Activated CD4-positive, alpha-beta T cell treated with anti-CD3 and anti-CD28 coated beads, Interleukin-2, amount 50 U/mL, for 16 hours (primary cell): Measurements from ENCODE around the gene OS9.
"Not testable (repeated sequence)": the region's sequence is repeated elsewhere in the genome, so short reads cannot be mapped to it uniquely, and the experiment has no call there.

Source experiments
- DNase-seq: peaks from one replicate; pipeline ENCODE4 v3.0.0-alpha.2; 2020

Gene OS9

DNA sequence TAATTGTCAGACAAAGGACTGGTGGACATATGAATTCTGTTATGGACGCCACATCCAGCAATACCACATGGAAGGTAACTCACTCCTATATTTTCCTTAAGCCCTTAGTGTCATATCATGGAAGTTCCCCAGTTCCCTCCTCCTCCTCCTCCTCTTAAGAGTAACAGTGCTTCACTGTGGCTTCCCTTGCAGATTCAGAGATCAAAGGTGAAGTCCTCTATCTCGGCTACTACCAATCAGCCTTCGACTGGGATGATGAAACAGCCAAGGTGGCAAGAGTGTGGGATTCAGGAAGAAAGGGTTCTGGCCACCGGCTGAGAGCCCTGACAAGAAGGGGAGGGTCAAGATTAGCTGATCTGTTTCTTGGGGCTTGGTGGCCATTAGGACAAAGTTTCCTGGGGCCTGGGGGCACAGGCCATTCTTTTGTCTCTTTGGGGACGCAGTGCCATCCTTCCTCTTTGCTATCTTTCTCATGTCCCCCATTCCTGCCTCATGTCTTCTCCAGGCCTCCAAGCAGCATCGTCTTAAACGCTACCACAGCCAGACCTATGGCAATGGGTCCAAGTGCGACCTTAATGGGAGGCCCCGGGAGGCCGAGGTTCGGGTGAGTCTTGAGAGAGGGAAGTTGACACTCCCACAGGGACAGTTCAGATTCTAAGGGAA lies 2.0 kb downstream of the OS9 start:
- DNase-seq = no peak

DNA sequence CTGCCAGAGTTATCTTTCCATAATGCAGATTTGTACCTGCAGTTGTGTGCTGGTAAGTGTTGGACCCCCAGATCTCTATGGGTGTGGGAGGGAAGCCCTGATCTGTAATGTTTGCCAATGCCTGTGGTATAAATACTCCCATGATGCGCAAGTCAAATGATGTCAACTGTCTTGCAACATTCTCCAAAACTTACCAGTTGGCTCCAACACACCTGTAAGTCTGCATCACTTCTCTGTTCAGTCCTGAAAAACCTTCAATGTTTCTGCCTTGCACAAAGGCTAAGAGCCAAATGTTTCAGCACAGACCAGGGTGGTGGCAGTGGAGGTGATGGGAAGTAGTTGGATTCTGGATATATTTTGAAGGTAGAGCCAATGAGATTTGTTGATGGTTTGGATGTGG lies 3.1 kb downstream of the OS9 start:
- no peak for DNase-seq

DNA sequence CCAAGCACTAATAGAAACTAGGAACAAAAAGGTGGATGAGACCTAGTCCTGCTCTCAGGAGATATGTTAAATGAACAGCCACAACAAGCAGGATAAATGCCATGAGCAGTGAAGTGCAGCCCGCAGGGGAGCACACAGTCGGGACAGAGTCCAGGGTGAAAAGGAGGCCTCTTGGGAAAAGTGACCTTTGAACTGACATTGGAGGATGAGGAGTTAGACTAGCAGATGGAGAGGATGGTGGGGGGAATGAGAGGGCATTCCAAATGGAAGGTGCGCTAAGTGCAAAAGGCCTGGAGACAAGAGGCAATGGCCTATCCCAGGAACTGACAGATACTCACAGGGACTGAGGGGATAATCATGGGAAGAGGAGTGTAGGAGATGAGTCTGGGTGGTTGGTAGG lies 4.5 kb downstream of the OS9 start:
- no peak for DNase-seq

DNA sequence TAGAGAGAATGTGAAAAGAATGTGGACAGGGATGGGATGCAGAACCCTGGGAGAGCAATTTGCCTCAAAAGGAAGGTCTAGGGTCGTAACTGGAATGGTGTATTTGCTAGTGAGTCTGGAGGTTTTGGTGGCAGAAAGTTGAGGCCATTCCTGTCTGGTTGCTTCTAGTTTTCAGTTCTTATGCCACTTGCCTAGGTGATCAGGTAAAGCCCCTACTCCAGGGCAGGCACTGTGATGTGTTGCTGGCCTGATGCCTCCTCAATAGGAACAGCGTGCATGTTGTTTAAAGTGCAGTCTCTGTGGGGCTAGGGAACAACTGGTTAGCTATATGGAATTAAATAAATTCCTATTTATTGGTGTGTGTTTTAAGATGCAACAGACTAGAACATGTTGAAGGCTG lies 6.4 kb downstream of the OS9 start:
- DNase-seq = no peak

DNA sequence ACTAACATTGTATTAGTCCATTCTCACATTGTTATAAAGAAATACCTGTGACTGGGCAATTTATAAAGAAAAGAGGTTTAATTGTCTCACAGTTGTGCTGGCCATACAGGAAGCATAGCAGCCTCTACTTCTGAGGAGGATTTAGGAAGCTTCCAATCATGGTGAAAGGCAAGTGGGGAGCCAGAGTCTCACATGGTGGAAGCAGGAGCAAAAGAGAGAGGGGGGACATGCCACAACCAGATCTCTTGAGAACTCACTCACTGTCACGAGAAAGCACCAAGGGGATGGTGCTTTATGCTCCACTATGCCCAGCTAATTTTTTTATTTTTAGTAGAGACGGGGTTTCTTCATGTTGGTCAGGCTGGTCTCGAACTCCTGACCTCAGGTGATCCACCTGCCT lies 13.3 kb downstream of the OS9 start:
- DNase-seq = no peak

DNA sequence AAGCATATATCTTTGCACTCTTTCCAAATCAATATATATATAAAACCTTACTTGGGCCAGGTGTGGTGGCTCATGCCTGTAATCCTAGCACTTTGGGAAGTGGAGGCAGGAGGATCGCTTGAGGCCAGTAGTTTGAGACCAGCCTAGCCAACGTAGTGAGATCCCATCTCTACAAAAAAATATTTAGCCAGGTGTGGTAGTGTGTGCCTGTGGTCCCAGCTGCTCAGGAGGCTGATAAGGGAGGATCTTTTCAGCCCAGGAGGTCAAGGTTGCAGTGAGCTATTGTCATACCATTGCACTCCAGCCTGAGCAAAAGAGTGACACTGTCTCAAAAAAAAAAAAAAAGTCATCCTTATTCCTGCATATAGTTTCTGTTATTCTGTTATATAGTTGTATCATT lies 14.4 kb downstream of the OS9 start:
- DNase-seq = no peak

DNA sequence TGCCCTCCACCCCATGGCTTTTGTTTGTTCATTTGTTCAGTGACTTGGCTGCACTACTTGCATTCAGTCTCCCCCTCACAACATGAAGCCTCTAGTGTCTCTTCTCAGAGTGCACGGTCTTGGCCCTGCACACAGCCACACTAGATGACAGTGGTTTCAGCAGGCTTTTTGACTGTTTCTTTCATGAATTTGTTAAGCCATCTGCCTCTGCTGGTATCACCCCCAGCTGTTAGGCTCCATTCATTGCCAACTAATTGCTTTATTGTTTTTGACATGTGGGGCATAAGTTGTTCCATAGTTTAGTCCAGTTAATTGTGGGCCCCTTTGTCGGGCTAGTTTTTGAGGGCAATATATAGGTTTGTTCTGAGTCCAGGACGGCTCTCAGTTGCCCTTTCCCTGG lies 18.8 kb downstream of the OS9 start:
- no peak for DNase-seq

DNA sequence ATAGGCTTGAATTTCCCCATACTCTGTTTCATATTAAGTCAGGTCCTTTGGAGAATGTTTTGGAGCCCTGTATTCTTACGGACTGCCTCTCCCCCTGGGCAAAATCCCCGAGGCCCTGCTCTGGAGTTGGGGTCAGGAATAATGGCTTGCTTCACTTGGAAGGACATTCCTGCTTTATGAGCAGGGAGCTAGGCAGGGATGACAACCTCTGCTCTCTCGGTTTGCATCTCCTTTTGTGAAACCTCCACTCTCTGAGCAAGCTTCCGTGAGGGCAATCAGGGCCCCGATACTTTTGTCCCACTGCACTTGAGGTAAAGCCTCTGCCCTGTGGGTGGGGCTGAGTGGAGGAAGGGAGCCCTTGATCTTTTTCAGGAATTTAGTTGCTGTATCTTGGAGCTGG lies 19.3 kb downstream of the OS9 start:
- no peak for DNase-seq

DNA sequence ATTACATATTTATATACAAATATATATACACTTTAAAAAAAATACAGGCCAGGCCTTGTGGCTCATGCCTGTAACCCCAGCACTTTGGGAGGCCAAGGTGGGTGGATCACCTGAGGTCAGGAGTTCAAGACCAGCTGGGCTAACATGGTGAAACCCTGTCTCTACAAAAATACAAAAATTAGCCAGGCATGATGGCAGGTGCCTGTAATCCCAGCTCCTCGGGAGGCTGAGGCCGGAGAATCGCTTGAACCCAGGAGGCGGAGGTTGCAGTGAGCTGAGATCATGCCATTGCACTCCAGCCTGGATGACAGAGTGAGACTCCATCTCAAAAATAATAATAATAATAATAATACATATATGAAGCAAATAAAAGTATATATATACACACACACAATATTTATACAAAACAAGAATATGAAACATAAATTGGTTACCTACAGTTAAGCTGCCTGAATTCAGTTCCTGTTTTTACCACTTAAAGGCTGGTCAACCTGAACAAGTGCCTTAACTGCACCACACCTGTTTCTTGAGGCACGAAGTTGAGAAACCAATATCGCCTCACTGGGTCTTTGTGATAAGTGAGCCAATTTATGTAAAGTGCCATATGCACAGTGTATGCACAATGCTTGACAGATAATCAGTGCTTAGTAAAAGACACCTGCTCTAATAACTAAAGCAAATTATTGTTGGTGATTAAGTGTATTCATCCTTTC lies 21.3 kb downstream of the OS9 start:
- DNase-seq = not testable (repeated sequence)

DNA sequence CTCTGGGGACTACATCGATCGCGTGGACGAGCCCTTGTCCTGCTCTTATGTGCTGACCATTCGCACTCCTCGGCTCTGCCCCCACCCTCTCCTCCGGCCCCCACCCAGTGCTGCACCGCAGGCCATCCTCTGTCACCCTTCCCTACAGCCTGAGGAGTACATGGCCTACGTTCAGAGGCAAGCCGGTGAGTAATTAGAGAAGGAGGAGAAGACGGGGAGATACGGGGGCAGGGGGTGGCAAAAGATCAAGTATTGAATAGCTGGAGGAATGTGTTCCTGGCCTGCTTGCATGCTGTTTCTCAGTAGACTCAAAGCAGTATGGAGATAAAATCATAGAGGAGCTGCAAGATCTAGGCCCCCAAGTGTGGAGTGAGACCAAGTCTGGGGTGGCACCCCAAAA lies 21.9 kb downstream of the OS9 start:
- no peak for DNase-seq

DNA sequence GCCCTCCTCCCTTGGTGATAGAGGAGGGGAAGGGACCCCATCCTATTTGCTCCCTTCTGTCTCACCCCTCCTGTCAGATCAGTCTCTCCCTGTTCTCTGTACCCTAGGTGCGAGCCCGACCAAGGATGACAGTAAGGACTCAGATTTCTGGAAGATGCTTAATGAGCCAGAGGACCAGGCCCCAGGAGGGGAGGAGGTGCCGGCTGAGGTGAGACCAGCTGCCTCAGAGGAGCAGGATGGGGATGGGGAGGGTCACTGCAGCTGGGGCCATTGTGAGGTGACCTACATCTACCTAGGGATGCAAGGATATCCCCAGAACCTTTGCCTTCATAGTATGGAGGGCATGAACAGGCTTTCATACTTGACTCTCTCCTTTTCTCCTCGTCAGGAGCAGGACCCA lies 22.4 kb downstream of the OS9 start:
- no peak for DNase-seq

DNA sequence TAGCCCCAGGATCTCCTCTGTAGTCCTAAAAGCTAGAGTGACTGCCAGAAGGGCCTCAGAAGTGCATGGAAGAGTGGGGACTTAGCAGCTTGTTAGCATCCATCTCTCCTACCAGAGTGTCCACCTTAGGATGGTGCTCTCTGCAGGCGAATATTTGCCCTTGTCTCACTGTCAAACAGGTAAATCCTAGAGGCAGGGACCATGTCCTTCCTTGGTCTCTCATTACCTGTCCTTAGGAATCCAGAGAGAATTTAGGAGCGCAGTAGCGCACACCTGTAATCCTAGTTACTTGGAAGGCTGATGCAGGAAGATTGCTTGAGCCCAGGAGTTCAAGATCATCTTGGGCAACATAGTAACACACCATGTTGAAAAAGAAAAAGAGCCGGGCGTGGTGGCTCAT lies 23.2 kb downstream of the OS9 start:
- no peak for DNase-seq

DNA sequence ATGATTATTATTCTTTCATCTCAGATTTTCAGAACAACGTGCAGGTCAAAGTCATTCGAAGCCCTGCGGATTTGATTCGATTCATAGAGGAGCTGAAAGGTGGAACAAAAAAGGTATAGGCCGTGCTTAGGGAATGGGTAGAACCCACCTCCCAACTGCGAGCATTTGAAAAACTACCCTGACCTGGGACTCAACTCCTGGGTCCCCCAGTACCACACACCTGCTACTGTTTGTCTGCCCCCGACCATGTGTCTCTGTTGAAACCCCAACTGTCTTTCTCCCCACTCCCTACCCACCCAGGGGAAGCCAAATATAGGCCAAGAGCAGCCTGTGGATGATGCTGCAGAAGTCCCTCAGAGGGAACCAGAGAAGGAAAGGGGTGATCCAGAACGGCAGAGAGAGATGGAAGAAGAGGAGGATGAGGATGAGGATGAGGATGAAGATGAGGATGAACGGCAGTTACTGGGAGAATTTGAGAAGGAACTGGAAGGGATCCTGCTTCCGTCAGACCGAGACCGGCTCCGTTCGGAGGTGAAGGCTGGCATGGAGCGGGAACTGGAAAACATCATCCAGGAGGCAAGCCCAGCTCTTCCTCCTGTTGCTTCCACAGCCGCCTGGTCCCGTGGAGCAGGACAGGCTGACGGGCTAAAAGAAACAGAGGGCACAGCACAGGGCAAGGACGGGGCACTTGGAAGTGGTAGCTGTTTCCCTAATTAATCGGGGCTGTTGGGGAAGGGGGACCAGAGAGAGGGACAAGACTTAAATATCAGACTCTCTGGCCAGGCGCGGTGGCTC lies 24.1 kb downstream of the OS9 start:
- DNase-seq = no peak

DNA sequence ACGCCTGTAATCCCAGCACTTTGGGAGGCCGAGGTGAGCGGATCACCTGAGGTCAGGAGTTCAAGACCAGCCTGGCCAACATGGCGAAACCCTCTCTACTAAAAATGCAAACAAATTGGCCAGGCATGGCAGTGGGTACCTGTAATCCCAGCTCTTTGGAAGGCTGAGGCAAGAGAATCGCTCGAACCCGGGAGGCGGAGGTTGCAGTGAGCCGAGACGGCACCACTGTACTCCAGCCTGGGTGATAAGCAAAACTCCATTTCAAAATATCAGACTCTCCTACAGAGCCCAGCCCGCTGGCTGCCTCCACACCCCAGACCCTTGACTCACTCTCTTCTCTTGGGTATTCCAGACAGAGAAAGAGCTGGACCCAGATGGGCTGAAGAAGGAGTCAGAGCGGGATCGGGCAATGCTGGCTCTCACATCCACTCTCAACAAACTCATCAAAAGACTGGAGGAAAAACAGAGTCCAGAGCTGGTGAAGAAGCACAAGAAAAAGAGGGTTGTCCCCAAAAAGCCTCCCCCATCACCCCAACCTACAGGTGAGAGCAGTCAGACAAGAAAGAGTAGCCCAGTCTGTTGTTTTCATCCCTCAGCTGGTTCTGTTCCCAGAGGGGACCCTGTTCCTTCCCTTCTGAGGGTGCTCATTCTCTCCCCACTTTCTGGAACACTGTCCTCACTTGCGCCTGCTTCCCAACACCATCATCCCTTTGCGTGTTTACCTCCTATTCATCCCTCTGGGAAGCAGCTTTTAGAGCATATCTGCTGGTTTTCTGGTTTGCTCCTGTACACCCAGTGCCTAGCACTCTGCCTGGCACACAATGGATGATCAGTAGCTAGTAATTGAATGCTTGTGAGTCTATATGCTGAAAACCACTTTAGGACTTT lies 25.0 kb downstream of the OS9 start:
- no peak for DNase-seq

DNA sequence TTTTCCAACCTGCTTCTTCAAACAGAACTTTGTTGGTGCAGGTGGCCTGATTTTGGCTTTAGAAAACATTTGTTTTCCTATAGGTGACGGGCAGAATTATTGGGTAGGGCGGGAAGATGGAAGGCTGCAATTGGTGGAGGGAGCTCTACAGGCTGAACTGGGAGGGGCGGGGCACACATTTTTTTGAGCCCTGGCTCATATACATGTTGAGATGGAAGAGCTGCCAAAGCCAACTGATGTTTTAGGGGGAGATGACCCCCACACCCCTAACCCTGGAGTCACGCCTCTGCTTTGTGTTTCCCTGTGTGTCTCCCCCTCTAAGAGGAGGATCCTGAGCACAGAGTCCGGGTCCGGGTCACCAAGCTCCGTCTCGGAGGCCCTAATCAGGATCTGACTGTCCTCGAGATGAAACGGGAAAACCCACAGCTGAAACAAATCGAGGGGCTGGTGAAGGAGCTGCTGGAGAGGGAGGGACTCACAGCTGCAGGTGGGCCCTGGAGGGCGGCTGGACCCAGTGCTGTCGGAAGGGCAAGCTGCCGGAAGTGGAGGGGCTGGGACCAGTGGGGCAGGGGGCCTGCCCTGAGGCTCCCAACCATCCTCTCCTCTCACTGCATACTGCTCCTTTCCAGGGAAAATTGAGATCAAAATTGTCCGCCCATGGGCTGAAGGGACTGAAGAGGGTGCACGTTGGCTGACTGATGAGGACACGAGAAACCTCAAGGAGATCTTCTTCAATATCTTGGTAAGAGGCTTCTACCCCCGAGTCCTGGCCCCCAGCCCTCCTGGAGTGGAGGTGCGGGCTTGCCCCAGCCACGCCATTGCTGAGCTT lies 26.1 kb downstream of the OS9 start:
- DNase-seq = no peak

DNA sequence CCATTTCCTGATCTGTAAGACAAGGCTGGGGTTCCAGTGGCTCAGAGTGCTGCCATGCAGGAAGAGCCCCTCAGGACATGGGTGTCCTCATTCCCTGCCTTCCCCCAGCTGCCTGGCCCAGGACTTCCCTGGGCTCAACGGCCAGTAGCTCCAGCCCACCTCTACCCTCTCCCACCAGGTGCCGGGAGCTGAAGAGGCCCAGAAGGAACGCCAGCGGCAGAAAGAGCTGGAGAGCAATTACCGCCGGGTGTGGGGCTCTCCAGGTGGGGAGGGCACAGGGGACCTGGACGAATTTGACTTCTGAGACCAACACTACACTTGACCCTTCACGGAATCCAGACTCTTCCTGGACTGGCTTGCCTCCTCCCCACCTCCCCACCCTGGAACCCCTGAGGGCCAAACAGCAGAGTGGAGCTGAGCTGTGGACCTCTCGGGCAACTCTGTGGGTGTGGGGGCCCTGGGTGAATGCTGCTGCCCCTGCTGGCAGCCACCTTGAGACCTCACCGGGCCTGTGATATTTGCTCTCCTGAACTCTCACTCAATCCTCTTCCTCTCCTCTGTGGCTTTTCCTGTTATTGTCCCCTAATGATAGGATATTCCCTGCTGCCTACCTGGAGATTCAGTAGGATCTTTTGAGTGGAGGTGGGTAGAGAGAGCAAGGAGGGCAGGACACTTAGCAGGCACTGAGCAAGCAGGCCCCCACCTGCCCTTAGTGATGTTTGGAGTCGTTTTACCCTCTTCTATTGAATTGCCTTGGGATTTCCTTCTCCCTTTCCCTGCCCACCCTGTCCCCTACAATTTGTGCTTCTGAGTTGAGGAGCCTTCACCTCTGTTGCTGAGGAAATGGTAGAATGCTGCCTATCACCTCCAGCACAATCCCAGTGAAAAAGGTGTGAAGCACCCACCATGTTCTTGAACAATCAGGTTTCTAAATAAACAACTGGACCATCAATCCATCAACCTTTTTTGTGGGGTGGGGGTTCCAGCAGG lies 27.0 kb downstream of the OS9 start:
- DNase-seq = no peak

DNA sequence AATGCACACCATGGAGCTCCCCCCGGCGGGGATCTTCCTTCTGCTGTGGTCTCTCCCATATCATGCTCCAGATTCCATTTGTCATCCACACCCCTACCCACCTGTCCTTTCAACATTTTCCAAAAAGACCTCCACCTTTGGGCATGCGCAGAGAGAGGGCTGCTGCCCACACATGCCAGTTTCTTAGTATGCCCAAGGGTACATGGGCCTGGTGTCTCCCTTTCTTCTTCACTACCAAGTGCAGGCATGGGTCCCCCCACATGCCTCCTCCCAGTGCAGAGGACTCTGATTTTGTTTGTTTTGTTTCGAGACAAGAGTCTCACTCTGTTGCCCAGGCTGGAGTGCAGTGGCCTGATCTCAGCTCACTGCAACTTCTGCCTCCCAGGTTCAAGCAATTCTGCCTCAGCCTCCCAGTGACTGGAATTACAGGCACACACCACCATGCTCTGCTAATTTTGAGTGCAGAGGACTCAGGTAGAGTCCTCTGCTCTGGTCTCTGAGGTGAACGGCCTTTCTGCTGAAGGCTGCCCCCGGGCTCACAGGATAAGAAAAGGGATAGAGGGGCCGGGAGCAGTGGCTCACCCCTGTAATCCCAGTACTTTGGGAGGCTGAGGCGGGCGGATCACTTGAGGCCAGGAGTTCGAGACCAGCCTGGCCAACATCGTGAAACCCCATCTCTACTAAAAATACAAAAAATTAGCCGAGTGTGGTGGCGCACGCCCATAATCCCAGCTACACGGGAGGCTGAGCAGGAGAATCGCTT lies 28.1 kb downstream of the OS9 start:
- not testable (repeated sequence) for DNase-seq

DNA sequence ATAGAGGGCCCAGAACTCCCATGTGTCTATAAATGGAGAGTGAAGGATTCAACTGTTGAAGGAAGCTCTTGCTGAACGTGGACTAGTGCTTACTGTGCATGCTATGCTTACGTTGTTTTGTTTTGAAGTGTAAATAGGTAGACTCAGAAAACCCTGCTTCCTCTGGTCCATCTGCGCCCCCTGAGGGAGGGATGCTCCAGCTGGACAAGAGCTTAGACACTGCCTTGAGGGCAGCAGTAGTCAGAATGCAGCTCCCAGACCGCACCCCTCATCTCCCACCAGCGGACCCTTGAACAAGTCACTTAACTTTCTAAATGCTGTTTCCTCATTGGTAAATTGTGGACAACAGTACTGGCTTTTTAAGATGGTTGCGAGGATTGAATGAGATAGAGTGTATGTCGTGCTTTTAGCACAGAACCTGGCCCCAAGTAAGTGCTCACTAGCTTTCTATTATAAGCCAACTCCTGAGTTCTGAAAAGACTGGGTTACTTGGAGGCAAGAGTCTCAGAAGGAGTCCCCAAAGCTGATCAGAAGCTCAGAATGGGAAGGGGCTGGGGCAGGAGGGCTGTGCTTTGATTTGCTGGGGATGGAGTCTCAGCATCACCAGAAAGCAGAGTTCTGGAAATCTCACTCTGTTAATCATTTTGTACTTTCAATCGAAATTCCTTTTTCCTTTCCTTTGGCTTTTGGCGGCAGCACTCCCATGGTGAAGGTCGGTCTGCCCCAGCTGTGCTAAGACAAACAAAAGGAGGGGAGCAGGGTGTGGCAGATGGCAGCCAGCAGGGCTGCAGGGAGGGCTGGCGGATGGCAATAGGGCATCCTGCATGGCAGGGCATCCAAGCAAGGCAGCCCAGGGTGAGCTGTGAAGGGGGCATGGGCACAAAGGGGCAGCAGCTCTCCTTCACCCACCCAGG lies 29.0 kb downstream of the OS9 start:
- no peak for DNase-seq

DNA sequence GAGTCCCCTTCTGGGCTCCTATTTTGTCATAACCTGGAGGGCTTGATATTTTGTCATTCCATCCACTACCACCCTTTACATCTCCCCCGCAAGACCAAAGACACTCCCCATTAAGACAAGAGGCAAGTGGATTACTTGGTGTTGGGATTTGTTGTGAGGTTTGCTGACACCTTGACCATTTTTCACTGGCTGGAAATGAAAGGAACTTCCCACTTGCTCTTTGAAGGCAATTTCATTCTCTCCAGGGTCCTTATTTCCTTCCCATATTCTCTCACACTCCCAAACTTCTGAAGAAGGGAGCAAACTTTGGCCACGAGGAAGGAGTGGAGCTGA lies 29.7 kb downstream of the OS9 start:
- DNase-seq = no peak
